ENCODE results near the gene SWAP70.

Gene SWAP70

DNA sequence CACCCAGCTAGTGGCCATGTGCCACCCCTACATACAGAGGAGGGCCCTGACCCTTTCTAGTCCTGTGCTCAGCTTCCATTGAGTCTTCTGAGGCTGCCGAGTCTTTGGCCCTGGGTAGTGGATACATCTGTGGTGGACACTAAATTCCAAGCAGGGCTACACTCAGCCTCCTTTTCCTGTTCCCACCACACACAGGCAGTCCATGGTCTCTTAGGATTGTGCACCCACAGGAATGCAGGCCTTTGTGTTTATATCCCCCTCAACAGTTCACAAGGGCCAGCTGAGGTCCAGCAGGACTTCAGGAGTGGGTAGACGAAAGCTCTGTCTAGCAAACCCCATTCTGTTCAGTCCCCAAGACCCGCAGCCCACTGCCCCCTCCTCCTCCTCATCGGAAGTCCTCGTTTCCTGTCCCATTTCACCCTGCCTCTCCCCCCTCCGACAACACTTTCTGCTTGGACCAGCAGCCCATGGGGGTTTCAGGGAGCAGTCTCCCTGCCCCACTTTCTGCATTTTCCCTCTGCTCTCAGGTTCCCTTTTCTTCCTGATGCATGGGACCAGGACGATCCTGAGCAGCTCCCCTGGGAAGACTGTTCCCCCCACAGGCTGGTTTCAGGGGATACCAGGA lies 91.8 kb downstream of the SWAP70 start:
- no peak for DNase-seq

DNA sequence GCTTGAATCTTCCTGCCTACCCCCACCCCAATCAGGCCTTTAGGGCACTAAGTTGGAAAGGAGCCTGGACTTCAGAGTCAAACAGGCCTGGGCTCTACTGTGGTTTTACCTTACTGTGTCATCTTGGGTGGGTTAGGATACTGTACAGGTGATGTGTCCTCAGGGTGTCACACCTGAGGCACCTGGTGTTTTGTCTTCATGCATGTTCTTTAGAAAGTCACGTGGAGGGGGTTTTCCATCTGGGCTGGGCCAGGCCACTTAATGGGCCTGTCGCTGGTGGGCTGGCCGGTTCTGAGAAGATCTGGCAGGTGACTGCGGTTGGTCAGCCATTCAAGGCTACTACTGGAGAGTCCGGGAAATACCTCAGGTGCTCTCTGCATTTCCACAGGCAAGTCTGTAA lies 92.6 kb downstream of the SWAP70 start:
- no peak for DNase-seq

DNA sequence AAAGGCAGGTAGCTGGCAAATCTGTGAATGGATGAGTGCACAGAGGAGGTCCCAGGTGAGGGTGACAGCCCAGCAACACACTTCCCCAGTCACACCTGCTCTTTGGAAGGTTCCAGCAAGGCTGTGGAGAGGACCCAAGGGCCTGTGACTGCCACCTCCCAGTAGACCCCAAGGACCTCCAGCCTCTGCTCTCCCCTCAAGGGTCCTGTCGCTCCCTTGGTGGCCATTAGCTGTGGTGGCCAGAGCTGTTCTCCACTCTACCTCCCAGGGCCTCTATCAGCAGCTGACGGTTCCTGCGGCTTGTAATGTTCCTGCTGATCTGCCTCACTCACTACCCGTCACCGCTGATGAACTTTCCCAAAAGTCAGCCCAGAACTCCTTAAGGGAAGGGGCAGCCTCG lies 93.0 kb downstream of the SWAP70 start:
- DNase-seq, result no peak

DNA sequence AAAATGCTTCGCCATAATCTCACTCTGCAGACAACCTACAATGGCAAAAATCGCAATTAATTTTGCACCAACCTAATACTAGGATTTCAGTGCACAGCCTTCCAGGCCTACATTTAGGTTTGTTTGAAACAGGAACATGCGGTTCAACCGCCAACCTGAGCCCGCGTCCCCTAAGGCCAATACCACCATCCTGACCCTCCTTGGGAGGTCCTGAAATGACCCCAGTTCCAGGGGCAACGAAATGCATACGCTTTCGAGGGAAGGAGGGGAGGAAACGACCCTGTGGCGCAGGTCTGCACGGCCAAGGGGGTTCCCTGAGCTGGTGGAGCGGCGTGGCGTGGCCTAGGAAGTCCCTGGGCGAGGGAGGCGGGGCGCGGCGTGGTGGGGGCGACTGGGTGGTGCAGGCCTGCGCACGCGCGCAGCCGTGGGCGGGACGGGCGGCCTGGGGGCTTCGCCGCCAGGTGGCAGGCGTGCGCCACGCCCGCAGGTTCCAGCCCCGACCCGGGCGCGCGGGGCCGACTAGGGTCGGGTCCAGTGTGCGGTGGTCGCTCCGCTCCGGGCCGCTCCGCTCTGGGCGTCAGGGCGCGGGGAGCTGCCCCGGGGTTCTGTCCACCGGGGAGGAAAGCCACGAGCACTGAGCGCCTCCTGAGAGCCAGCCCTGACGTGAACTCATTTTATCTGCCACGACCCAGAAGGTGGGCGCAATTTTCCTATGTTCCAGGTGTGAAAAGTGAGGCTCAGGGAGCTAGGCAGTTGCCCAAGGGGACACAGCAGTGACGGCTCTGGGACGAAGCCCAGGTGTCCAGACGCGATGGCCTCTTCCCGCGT lies 94.1 kb downstream of the SWAP70 start:
- peak; percentile 78 to 79 for DNase-seq

DNA sequence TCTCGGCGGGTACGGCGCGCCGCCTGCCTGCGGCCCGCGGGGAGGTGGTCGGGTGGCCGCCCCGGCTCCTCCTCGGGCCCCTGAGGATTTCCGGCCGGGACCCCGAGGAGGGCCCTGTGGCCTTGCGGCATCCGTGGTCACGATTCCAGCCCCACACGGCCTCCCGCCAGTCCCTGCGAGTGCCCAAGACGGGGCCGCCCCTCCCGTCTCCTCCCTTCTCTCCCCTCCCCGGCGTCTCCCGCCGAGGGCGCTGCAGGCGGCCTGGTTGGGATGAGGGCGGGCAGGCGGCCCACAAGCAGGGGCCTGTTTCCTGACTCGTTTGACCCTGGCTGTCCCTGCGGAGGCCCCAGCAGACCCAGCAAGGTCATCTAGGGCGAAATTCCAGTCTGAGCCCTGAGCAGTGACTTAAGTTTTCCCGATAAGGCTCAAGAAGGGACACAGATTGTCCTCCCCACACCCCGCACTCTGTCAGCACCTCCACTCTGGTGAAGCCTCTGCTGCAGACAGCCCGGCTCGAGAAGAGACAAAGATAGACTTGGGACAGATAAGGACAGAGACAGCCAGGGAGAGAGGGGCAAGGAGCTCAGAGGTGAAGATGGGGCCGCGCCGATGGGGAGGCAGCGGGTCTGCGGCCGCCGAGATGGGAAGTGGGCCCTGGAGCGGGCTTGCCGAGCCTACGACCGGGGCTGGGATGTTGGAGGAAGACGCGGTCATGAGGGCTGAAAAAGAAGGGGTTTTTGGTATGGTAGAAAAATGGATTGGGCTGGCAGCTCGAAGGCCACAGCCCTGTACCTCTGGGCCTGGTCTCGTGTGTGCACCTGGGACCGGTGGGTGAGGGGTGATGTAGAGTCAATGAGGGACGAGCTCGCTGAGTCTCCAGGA lies 95.0 kb downstream of the SWAP70 start:
- peak; percentile 40 to 70 for DNase-seq

DNA sequence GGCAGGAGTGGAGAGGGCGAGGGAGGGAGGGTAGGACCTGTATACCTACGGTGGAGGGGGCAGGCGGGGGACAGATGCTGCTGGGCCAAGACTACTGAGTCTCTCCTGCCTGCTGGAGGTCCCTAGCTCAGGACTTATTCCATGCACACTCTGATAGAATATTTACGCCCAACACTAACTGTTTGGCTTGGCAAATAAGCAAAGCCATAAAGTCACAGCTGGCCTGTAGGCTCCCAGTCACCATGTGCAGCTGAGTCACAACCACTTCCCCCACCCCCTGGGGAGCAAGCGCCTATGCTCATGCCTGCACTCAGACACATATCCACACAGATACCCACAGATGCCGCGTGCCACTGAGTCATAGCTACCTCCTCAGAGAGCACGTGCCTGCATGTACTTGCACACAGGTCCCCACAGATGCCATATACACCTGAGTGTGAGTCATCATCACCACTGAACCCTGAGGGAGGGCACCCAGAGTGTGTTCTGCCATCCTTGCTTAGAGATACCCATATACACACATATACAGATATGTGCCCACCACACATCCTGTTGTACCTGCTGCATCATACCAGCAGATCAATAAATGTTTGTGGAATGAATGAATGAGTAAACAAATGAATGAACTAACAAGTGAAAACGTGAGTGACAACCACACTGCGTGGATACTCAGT lies 95.8 kb downstream of the SWAP70 start:
- peak; percentile 80 to 88 for DNase-seq

DNA sequence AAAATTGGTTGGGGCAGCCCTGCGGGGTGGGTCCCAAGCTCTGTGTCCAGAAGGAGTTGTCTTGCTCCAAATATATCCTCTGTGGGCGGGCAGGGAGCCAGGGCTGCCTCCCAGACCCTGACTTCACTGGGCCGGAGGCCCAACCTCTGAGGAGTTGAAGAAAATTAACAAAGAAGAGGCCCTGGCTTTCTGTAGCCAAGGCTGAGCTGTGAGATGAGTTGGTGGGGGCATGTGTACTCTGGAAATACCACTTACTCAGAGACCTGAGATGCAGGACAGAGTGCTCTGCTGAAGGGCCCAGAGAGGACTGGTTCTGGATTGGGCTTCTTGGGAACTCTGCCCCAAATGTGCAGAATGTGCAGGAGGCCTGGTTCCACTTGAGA lies 96.3 kb downstream of the SWAP70 start:
- DNase-seq, result no peak

DNA sequence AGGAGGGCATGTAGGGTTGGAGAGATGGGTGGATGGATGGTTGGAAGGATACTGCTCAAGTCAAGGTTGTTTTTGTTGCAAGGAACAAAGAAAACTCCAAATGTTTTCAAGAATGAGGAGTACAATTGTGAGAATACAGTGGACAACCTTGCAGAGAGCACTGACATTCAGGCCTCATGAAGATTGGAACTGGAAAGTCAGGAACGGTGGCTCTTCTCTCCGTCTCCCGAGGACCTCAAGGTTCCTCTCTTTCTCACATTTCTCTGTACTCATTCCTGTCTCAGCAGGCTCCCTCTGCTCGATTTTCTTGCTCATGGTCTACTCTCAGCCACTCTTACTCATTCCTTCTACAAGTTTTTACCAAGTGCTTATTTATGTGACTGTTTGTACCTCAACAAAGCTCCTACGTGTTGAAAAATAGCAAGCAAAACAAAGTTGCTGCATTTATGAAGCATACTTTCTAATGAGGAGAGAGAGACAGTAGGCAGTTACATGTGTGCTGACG lies 97.6 kb downstream of the SWAP70 start:
- DNase-seq, result no peak

DNA sequence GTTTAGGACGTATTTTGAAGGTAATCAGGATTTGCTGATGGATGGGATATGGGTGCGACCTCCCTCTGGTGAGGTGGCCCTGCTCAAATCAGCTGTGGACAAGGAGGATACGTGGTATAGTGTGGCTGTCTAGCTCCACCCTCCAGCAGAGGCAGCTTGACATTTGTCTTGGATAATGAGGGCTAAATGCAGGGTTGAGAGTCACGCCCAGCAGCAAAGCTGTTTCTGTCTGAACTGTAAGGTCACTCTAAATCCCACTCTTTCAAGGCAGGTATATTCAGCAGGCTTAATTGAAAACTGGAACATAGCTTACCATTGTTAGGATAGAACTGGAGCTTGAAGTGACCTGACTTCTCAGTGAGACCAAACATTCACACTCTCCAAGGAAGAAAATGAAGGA lies 98.7 kb downstream of the SWAP70 start:
- DNase-seq, result no peak

DNA sequence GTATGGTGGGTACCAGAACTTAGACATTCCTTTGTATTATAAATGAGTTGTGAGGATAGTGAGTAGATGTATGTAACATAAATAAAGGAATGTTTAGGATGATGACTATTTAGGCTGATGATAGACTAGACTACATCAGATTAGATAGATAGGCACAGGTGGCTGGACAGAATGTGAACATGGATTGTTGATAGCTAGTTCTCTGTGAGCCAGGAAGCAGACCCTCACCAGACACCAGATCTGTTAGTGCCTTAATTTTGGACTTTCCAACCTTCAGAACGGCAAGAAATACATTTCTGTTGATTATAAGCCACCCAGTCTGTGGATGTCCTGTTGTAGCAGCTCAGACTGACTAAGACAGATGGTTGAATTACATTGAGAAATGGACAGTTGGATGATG lies 99.4 kb downstream of the SWAP70 start:
- DNase-seq, result no peak

DNA sequence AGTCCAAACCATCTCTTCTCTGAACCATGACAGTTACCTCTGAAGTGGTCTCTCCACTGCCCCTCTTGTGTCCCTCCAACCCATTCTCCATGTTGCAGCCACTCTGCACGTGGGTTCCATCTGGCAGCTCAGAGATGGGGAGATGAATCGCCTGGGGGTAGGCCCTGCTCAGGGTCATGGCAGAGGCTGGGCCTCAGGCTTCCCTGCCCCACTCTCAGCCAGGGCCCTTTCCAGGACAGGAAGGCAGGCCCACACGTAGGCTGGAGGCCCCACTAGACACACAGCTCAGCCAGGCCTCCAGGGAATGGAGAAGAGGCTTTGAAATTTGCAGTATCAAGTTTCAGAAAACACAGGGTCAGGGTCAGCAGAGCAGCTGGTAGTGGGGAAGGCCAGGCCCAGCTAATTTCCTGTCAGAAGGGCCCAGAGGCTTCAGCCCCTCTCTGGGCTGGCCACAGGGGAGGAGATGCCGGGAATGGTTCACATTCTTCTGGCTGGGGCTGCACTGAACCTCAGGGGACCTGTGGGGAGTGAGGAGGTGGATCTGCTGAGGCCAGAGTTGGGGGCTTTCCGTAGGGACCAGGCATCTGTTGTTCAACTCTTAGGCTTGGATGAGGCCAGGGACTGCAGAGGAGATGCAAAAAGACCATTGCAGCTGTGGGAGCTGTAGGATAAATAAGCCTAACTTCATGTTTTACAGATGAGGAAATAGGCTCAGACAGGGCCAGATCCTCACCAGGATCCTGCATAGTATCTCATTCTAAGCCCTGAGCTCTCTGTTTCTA lies 101.6 kb downstream of the SWAP70 start:
- DNase-seq, result no peak

DNA sequence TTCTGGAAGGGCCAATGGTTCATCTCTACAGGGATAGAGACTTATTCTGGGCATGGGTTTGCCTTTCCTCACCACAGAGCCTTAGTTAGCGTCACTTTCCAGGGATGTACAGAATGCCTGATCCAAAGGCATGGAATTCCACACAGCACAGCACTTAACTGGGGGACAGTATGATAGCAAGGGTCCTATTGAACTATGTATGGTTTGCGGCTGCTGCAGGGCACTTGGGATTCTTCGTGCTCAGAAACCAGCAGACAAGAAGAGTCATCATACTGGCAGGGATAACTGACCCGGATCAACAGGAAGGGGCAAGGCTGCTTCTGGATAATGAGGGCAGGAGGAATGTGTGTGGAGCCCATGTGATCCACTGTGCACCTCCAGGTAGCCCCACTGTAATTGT lies 105.7 kb downstream of the SWAP70 start:
- DNase-seq, result no peak

DNA sequence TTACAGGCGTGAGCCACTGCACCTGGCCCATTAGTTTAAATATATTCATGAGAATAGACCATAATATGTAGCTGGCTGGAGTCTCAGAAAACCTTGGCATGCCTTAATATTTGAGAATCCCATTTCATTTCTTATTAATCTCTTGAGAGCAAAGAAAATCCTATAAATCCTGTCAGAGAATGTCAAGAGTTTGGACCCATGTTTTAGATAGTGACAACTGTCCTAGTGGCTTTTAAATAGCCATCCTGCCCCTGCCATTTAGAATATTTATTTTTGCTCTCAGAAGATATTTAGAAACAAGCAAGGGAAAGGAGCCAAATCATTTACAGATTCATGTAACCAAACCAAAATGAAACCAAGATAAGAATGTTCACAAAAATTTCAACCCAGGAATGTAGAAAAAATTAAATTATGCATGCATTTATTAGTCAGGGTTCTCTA lies 107.2 kb downstream of the SWAP70 start:
- no peak for DNase-seq

DNA sequence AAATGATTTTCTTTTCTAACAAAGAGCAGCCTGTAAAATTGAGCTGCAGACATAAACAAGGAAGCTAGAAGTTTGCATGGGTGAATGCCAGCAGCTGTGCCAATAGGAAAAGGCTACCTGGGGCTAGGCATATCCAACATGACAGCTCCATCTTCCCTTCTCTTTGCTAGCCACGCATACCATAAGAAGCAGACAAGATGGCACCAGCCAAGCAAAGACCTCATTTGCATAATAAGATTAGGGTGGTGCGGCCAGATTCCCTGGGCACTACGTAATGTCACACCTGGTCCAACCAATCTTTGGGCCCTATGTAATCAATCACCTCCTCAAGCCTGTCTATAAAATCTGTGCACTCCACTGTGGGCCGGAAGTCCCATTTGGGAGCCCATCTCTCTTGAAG lies 108.3 kb downstream of the SWAP70 start:
- DNase-seq, result no peak

DNA sequence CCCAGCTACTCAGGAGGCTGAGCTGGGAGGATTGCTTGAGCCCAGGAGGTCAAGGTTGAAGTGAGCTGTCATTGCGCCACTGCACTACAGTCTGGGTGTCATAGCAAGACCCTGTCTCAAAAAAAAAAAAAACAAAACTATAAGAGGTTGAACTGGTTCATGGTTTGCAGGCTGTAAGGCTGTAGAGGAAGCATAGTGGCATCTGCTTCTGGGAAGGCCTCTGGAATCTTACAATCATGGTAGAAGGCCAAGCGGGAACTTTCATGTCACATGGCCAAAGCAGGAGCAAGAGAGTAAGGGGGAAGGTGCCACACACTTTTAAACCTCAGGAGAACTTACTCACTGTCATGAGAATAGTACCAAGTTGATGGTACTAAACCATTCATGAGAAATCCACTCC lies 109.6 kb downstream of the SWAP70 start:
- no peak for DNase-seq

DNA sequence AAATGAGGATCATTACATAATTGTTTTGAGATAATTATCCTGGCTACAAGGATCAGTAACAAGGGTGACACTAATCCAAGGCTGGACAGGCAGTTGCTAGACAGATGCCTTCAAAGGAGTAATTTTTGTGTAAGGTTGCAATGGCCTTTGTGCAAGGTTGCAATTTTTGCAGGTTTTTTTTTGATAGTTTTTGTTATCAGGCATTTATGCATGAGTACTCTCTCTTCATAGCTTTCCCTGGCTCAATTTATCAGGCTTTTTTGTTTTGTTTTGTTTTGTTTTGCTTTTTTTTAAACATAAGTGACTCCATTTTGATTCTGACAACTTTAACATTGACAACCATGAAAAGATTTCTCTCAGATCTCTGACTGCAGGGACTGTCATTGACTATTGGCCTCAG lies 110.2 kb downstream of the SWAP70 start:
- no peak for DNase-seq

DNA sequence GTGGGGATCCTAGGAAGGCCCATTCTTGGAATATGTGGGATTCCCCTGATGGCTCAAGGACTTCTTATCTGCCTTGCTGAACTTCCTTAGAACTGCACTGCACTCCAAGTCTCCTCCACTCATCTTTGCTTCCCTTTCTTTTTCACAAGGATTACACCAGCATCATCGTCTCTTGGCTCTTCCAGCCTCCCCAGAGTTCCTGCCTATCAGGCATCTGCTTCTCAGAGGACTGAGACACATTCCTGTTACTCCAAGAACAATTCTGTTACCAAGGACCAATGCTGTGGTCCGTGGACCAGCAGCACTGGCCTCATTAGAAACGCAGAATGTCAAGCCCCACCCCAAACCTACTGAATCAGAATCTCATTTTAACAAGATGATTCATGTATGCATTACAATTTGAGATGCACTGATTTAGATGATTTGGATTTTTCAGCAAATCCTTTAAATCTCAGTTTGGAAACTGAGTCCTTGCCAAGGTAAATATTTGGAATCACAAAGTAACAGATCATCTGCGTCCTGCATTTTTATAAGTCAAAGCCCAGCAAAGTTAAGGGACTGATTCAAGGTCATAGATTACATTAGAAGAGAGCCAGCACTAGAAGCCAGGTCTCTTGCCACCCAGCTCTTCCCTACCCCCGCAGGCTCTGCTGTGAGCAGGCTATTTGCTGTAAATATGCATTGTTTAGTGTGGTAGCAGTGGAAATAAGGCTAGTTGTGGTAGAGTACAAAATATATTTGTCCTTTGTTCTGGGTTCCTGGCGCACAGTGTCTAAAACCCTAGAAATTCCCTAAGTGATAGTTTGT lies 110.9 kb downstream of the SWAP70 start:
- no peak for DNase-seq

DNA sequence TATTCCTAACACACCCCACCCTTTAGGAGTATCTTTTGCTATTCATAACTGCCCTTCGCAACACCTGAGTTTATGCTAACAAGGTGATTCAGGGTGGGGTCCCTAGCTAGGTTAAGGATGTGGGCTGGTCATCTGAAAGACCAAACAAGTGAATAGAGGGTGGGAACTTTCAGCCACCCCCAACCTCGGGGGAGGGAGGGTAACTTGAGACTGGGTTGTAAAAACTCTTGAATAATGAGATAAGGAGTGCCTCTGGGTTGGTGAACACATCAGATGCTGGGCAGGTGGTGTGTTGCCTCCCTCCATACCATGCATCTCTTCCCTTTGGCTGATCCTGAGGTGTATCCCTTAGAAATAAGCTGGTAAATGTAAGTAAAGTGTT lies 111.5 kb downstream of the SWAP70 start:
- no peak for DNase-seq

DNA sequence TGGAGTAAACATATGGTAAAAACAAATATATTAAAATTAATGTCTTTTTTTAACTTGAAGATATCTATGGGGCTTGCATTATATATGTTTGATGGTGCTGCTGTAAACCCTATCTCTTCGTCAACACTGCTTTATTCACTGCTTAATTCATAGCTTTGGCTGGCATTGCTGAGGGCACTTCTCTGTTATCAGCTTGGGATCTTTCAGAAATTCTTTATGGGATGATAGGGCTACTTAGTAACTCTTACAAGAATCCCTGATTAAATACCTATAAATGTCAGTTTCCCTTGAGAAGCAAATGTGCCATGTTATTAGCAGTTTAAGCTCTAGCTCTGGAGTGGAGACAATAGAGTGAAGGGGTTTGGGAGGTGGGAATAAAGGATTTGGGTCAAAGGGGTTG lies 112.3 kb downstream of the SWAP70 start:
- no peak for DNase-seq

DNA sequence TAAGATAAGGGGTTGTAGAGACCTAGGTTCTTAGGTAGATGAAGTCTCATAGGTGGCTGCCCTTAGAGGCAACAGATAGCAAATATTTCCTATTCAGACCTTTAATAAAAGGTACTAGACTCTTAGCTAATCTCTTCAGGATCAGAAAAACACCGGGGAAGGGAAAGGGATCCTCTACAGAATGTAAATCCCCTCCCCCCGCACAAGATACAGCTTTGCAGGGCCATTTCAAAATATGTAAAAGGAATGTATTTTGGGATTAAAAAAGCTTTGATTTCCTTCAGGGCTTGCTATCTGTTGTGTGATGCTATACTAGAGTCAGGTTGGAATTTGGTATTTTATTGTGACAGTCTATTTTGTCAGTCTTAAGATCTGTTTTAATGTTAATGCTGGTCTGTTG lies 113.2 kb downstream of the SWAP70 start:
- no peak for DNase-seq

DNA sequence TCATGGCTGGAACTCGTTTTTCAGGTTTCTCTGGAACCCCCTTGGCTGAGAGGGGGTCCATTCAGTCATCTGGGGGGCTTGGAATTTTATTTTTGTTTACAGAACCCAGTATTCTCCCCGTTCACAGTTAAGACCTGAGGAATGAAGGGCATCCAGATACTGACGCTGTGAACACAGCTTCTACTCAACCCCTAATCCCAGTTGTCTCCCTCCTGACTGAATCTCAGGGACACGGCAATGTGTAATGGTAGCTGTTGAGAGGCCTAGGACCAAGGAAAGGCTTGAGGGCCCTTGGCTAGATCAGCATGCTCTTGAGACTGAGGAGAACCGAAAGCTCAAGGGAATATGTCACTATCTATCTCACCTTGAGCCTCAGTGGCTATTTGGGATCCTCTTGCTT lies 113.6 kb downstream of the SWAP70 start:
- DNase-seq, result no peak

Measured in Kasumi-1 (cell line).